GM18858 (cell line): ENCODE data around the gene SLC4A5.

Experiments used
- ATAC-seq: cut with Tn5 transposase; IDR thresholded peaks from one replicate; pipeline ENCODE4 v1.9.1; 2021; ENCODE audit not compliant: unreplicated experiment

The SLC4A5 gene

DNA sequence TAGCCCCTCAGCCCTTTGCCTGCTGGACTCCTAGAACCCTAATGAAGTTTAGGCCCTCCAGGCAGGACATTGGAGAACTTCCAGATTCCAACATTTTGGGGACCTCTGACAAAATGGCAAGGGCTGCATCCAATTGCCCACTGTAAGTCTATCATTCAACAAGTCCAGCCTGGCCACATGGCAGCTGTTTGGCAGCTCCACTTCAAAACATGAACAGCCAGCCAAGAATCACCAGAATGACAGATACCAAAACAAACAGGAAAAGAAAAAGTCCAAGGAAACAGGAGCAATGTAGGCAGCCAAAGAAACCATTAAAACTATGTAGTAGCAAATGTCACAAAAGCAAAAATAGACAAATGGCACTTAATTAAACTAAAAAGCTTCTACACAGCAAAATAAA is 25.5 kb downstream of the SLC4A5 start:
- ATAC-seq, result no peak

DNA sequence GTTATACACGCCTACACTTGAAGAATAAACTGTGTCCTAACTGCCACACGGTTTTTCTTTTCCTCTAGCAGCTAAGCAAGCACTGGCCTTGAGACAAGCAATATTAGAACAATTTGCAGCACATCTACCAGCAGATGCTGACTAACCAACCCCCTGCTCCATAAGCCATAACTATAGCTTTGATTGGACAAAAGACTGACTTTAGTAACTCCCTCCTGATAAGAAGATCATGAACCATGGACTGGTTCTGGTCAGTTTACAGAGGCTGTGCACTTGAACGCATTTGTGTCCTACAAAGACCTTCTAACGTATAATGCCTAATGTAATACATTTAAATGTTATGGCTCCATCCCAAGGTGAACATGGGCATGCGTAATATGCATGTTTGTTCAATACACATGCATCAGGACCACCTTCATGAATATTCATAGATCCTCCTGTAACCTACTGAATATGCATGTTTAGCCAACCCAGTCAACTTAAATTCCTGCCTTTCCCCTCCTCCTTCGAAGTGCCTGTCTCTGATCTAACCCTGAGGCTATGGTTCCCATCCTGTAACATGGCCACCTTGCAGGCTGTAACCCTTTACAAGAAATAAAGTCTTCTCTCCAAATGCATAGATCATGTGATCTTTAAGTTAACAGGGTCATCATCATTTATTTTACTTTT is 26.5 kb downstream of the SLC4A5 start:
- no peak for ATAC-seq

DNA sequence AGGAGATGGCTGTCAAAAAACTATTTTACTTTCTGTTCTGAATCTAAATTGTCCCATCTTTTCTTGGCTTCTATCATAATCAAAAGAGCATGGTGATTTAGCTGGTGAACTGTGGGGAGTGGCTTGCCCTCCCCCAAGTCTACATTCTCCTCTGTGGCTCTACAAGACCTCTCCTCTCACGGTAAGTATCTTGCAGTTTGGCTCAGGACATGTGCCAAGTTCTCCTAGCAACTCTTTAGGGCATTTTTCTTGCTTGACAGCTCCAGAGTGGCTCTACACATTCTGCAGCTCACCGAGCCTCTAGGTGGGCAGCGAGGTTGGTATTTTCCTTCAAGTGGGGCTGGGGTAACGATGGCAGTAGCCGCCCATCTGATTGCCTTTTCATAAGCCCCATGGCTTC is 29.1 kb downstream of the SLC4A5 start:
- ATAC-seq, result no peak

DNA sequence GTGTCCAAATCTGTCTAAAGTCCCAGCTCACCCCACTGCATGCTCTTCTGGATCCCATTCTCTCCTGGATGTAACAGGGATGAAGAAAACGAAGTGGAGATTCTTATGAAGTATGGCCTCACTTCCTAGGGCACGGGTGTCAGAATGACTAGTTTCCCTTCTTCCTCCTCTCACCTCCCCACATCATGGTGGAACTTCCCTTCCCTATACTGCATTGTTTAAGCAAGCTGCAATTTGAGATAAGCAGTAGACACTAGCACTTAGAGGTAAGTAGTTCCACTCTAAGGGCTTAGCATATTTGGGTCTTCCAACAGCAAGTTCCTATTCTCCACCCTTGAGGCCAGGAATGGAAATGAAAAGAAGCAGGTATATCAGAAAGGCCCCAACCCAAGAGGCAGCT is 29.7 kb downstream of the SLC4A5 start:
- ATAC-seq, result no peak

DNA sequence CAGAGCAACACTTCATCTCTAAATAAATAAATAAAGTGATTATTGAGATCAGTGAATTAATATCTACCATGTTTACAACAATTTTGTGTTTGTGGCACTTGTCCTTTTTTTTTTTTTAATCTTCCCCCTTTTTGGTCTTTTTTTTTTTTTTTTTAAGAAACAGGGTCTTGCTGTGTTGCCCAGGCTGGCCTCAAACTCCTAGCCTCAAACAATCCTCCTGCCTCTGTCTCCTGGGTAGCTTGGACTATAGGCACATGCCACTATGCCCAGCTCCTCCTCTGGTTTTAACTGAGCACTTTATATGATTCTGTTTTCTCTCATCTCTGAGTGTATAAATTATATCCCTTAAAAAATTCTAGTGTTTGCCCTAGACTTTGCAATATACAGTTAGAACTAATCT is 30.3 kb downstream of the SLC4A5 start:
- no peak for ATAC-seq

DNA sequence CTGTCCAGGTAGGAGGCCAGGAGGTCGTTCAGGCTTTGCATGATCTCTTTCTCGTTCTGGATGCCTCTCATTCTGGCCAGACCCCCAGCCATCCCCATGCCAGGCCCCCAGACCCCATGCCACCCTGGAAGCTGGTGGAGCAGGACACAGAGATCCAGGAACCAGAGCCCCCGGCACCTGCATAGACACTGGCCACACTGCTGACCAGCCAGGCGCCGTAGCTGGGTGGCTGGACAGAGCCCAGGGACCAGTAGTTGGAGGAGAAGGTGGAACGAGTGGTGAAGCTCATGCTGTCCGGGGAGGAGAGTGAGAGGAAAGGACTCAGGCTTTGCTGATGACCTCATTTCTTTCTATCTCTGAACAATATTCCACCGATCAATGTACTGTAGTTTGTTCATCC is 35.5 kb downstream of the SLC4A5 start:
- ATAC-seq, result no peak

DNA sequence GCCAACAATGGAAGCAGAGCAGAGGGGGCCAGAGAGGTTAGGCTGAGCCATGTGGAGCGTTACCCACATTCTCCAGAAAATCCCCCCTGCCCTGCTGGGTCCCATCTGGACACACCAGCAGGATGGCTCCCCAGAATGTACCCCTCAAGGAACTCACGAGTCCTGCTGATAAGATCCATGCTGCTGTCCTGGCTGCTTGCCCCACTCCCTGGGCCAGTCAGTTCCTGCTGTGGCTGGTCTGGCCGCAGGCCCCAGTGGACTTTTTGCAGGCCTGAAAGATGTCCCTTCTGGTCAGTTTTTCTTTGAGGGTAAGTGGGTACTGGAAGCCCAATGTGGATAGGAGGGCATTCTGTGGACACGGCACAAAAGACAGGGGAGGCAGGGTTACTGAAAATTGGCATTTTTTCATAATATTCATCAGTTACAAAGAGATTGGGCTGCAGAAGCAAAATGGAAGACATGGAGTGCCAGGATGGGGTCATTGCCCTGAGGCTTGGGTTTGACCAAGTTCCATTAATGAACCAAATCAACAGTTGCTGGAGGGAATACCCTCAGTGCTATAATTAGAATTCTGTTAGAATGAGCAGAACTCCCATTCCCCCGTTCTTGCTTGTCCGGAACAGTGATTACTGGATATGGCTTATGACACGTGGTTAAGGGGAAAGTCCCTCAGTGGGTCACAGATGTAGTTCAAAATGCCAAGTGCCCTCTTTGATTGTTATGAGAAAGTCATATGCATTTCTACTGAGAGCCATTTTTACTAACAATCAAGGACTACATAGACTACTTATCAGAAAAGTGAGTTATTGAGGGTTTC is 38.7 kb downstream of the SLC4A5 start:
- no peak for ATAC-seq

DNA sequence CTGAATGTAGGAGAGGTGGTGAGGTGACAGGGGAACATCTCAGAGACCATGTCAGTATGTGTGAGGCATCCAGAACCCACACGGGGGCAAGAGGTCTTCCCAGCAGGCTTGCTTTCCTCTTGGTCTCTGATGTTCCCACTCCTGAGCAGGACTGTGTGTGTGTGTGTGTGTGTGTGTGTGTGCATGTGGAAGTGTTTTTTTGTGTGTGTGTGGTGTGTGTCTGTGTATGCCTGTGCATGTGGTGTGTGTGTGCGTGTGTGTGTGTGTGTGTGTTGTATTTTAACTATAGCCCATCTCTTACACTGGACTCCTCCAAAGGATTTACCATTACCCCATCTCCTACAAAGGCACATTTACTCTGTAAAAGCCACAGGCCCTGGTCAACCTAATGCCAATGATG is 40.4 kb downstream of the SLC4A5 start:
- ATAC-seq, result no peak

DNA sequence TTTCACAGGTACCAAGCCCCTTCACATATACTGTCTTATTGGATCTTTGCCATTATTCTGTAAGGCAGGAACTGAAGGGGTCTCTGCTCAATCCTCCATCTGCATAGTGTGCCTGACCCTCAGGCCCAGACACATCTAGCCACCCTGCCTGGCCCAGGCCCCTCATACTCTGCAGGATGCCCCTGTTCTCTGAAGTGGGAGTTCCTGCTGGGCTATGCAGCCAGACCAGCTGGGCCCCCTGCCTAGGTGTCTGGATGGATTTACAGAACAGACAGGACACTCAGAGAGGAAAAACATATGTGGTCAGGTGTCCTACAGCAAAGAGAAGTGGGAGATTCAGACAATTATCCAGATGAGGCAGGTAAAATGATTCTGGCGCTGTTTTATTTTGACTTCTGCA is 42.0 kb downstream of the SLC4A5 start:
- no peak for ATAC-seq

DNA sequence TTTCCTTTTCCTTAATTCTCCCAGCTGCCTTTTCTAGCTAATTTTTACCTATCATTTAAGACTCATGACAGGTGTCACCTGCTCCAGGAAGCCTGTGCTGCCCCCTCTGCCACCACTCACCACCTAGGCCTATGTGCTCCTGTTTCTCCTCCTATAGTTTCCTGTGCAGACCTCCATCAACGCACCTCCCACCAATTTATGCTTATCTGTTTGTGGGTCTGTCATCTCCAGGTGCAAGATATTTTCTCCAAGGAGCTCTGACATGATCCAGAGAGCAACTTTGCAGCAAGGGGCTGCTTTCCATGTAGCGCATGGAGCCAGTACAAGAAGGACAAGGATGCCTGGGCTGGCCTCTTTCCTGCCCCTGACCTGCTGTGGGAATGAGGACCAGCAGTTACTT is 42.7 kb downstream of the SLC4A5 start:
- ATAC-seq, result no peak

DNA sequence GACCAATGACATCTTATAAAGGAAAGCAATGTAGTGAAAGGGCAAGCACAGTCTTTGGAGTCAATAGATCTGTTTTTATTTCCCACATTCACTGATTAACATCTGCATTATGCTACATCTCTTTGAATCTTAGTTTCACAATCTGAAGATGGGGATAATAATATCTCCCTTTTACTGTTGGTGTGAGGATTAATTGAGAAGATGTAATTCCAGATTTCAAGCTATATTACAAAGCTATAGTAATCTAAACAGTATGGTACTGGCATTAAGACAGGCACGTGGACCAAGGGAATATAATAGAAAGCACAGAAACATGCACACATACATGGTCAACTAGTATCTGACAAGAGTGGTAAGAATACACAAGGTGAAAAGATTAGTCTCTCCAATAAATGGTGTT is 45.3 kb downstream of the SLC4A5 start:
- ATAC-seq, result no peak

DNA sequence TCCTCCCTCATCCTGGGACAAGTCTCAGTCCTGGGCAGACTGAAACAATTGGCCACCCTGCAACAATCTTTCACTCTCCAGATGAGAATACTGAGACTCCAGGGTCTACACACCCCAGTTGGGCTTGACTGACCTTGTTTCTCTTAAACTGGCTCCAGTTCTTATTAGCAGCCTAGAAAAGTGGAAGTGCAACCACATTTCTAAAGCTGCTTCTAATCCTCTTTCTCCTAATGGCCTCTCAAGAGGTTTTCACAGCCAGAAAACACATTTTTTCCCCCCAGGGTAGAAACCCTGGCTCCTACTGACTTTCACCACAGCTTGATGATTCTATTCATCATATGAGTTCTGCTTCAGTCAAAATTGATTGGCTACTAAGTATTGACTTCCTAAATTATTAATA is 45.8 kb downstream of the SLC4A5 start:
- ATAC-seq, result peak; percentile 76

DNA sequence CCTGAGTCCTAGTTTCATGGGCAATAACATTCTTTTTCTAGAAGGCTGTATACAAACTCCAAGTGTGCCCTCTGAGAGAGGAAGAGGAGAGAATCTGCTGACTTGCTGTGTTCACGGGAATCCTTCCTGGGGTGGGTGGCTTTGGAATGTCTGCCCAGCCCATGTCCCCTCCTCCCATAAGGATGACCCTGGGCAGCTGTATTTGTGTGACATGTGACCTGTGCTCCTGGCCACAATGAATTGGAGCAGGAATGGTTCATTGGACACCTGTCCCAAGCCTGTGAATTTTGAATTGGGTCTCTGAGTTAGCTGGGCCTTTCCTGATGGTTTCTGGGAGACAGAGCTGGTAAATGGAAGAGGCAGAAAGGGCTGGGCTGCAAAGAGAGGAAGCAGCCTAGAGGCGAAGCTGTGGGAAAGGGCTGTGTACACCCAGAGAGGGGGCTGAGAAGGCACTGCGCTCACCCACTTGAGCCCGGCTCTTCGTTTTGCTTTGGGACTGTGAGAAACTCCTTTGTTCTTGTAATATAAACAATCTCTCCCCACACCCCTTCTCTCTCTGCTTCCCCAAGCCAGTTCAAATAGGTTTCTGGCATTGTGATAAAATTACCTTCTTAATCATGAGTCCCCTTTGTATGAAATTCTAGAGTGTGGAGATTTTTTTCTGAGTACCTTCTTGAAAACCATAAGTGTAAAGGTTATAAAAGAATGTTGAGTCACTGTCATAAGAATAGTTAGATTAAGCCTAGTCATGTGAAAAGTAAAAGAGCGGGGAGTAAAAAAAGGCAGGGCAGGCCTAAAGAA is 49.8 kb downstream of the SLC4A5 start:
- ATAC-seq, result no peak

DNA sequence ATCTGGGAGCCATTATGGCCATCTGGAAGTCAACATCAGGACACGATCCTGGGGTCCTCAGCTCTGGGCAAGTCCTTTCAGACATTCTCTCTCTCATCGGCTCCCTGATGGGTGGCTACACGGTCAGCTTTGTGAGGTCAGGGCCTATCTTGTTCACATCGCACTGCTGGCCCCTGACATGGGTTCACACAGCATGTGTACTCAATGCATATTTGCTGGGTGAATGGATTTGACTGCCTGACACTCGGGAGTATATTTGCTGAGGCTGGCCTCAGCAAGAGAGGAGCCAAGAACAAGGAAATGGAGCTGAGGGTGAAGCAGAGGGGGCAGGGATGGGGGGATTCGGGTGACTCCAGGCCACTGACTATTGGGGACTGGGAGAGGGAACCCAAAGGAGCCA is 50.5 kb downstream of the SLC4A5 start:
- ATAC-seq, result no peak

DNA sequence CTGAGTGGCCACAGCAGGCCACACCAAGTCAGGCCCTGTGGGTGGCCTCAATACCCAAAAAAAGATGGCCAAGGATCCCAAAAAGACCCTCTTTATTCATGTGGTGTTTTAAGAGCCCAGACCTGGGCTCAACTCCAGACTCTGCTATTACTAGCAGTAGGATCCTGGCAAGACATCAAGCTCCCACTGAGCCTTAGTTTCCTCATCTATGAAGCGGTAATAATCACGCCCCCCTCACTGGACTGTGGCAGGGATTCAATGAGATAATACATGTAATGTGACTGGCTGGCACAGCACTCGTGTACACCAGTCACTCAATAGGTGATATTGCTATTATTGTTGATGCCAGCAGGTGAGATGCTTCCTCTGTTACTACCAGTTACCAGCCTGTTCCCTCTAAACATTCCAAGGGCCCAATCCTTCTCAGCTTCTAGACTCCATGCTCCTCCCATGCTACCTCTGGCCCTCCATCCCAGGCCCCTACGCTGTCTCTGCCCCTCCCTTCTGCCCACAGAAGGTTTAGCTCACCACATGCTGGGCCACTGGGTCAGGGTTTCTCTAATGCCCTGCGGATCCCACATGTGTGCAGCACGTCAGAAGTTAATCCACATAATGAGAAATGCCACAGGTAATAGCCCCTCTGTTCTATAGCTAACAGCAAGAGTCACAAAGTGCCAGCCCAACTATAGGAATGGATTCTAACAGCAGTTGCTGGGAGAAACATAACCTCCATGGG is 51.2 kb downstream of the SLC4A5 start:
- ATAC-seq, result no peak

DNA sequence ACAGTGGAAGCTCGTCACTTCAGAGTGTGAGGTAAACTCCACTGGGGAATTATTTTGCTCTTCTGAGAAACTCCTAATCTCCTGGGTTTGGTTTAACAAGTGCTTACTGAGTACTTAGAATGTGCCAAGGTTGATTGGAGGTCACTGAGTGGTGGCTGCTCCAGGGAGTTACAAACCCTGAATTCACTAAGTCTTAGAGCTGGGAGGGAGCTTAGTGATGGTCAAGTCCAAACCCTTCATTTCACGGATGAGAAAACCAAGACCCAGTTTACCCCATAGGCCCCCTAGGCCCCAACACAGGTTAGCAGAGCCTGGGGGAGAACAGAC is 52.0 kb downstream of the SLC4A5 start:
- ATAC-seq, result no peak

DNA sequence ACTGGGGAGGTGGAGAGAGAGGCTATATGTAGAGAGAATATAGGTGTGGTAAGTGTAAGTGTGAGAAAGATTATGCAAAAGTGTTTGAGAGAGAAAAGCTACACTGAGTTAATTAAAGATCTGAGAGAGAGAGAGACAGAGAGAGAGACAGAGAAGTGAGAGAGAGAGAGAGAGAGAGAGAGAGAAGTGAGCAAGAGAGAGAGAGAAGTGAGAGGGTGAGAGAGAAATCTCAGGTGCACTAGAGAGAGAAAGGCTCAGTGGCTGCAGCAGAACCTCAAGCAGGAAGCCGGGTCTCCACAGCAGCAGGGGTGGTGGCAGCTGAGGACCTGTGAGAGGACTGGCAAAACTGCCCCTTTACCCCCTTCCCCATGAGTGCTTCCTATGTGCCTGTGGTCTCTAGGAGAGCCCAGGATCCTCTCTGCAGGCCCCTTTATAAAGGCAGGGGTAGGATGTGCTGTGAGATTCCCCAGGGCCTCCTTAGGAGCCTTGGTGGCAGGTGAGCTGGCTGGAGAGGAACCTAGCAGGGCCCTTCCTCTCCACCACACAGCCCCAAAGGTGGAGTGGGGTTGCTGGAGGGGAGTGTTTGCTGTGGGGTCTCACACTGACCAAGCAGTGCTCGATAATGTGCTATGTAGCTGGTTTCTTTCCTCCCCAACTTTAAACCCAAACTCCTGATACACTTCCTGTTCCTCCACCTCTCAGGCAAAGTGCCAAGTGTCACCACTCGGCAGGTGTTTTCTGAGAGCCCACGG is 52.6 kb downstream of the SLC4A5 start:
- no peak for ATAC-seq

DNA sequence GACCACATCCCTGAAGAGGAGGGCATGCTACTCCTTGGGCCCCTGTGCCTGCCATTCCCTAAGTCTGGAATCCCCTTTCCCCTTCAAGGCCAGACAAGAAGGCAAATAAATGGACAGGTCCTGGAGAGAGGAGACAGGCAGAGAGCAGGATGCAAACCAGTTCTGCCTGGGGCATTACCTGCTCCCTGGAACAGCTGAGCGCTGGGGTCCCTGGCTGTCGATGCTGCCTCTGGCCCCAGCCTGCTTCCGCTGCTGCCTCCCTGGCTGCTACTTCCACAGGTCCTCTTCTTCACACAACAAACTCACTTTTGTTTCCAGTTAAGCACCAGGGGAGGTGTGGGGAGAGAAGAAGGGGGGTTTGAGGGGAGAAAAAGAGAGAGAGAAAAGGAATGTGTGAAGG is 53.1 kb downstream of the SLC4A5 start:
- no peak for ATAC-seq

DNA sequence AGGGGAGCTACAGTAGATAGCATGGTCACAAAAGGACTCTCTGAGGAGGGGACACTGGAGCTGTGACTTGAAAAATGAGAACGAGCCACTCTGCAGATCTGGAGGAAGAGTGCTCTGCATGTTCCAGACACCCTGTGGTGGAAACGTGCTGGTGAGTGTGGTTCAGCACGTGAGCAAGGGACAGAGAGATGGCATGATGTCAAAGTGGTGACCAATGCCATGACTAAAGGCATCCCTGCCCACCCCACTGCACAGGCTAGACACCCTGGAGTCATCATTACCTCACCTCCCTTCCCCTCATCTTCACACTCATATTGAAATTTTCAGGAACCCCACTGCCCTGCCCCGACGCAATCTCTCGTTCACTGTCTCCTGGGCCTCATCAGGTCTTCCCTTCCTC is 56.5 kb downstream of the SLC4A5 start:
- ATAC-seq, result no peak

DNA sequence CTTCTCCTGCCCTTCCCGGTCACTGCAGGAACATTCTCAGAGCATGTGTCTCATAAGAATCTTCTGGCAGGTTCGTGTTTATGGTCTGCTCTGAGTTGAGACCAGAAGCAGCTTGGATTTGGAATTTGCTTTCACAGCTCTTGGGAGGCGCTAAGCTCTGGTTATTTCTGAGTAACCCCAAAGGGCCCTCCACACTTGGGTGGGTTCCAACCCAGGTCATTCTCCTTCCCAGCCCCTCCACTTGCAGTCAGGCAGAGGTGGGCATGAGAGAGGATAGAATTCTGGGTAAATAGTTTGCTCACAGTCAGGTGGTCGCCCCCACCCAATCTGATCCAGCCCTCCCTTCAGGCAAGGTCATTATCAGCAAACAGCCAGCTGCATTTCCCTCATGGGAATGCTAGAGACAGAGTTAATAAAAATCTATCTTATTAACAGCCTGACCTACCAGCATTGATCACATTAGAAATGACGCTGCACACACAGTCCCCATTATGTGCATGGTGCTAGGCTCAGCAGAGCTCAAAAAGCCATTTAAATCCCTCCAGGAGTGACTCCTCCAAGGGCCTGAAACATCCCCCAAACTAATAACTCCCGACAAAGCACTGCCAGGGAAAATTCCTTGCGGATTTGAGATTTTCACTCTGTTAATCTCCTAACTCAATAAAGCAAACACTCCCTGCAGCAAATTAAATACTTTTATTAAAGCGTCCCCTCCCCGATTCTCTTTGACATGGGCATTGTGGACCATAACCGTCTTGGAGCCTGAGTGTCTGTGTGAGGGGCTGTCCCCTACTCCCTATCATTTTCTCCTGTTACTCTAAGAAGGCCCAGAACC is 61.9 kb downstream of the SLC4A5 start:
- no peak for ATAC-seq
